GM12878 (cell line): ENCODE results near the gene RXFP1. TPM values are rescaled to one million over a fixed set of nuclear protein-coding genes. Genes with fewer than 3 reads are reported as not detected.

Source experiments
- EZH2 ChIP-seq: IDR thresholded peaks from 2 replicates; pipeline ENCODE4 v1.6.1; 2012; ENCODE audit warnings: low read depth, mild to moderate bottlenecking, control low read depth, inconsistent platforms, low read length, borderline replicate concordance; ENCODE audit not compliant: control insufficient read depth
- GATAD2B ChIP-seq: fragments of 450-650 bp; conservative IDR thresholded peaks from 2 replicates; pipeline ENCODE4 v1.6.1; 2017; ENCODE audit warnings: low read depth, mild to moderate bottlenecking, moderate library complexity
- NFIC ChIP-seq: IDR thresholded peaks from 2 replicates; pipeline ENCODE4 v1.6.1; 2012; ENCODE audit warnings: low read depth, mild to moderate bottlenecking, inconsistent platforms, low read length, moderate library complexity
- NFYA ChIP-seq: IDR thresholded peaks from 2 replicates; pipeline ENCODE4 v1.6.1; 2011; ENCODE audit warnings: low read depth, mild to moderate bottlenecking, low read length, improper control_type of control experiment, borderline replicate concordance
- WRNIP1 ChIP-seq: IDR thresholded peaks from 2 replicates; pipeline ENCODE4 v1.6.1; 2011; ENCODE audit warnings: low read depth, low read length, improper control_type of control experiment, borderline replicate concordance
- ZBED1 ChIP-seq: IDR thresholded peaks from 2 replicates; pipeline ENCODE4 v1.6.1; 2016; ENCODE audit warnings: borderline replicate concordance
- polyA plus RNA-seq, 11 experiments: library from polyadenylated mRNA; depleted of rRNA in 4 of 11; unstranded in 6 of 11; stranded (reverse) in 5 of 11; fragments of >200 nt; fragmentation: Nextera tagmentation in 4 of 11; fragmentation: Illumina TruSeq in 1 of 11; extraction: Ambion mirVana in 4 of 11; extraction: Trizol in 1 of 11; gene quantifications; 1 replicate in 1 of 11; 2 replicates in 10 of 11; pipeline versions ENCODE4 v1.2.1 to v1.2.3, GENCODE V29; 2011 to 2016; ENCODE audit warnings: inconsistent platforms in 2 of 11, missing spikeins in 2 of 11, low read depth in 1 of 11
- total RNA-seq, 4 experiments: library from RNA; depleted of rRNA in 3 of 4; stranded (reverse); fragments of >200 nt in 3 of 4; fragmentation: Illumina TruSeq in 1 of 4; extraction: Trizol in 1 of 4; gene quantifications; 2 replicates each; pipeline versions ENCODE4 v1.2.1 to v1.2.3, GENCODE V29; 2013 to 2021
- TF ChIP-seq, protein P1 (sequence below): fragments of 450-650 bp; IDR thresholded peaks from 2 replicates; pipeline ENCODE4 v1.6.1; 2016; ENCODE audit warnings: mild to moderate bottlenecking, moderate library complexity, borderline replicate concordance
- TF ChIP-seq, protein P2 (sequence below): fragments of 450-650 bp; formaldehyde crosslinking; IDR thresholded peaks from 2 replicates; pipeline ENCODE4 v1.4.0; 2022; ENCODE audit warnings: mild to moderate bottlenecking, moderate library complexity

RXFP1 gene
- total and polyA plus RNA-seq, 10 of the 15 experiments (the other 5 are each of a cell fraction or from before 2014, with no cell fraction given) = 0.12 TPM; not detected in 9

DNA sequence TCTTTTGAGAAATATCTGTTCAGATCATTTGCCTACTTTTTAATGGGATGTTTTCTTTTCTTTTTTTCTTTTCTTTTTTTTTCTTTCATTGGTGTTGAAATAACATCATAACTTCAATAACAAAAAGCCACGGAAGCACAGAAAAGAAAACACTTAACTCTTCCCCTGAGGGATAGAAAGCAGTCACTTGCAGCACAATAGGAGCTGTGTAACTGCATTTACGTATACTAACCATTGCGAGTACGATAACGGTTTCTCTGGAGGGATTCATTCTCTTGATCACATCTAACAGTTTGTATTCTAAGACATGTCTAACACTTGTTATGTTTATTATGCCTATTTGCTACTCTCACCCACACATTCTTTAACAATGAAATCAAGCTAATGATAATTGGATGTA, 122.7 kb downstream of the RXFP1 start (continued):
- TF ChIP-seq NFYA (no peak), ZBED1 (no peak), EZH2 (no peak), WRNIP1 (no peak), GATAD2B (no peak), NFIC (no peak)
- TF ChIP-seq, protein P1, sequence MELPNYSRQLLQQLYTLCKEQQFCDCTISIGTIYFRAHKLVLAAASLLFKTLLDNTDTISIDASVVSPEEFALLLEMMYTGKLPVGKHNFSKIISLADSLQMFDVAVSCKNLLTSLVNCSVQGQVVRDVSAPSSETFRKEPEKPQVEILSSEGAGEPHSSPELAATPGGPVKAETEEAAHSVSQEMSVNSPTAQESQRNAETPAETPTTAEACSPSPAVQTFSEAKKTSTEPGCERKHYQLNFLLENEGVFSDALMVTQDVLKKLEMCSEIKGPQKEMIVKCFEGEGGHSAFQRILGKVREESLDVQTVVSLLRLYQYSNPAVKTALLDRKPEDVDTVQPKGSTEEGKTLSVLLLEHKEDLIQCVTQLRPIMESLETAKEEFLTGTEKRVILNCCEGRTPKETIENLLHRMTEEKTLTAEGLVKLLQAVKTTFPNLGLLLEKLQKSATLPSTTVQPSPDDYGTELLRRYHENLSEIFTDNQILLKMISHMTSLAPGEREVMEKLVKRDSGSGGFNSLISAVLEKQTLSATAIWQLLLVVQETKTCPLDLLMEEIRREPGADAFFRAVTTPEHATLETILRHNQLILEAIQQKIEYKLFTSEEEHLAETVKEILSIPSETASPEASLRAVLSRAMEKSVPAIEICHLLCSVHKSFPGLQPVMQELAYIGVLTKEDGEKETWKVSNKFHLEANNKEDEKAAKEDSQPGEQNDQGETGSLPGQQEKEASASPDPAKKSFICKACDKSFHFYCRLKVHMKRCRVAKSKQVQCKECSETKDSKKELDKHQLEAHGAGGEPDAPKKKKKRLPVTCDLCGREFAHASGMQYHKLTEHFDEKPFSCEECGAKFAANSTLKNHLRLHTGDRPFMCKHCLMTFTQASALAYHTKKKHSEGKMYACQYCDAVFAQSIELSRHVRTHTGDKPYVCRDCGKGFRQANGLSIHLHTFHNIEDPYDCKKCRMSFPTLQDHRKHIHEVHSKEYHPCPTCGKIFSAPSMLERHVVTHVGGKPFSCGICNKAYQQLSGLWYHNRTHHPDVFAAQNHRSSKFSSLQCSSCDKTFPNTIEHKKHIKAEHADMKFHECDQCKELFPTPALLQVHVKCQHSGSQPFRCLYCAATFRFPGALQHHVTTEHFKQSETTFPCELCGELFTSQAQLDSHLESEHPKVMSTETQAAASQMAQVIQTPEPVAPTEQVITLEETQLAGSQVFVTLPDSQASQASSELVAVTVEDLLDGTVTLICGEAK = no peak
- TF ChIP-seq, protein P2, sequence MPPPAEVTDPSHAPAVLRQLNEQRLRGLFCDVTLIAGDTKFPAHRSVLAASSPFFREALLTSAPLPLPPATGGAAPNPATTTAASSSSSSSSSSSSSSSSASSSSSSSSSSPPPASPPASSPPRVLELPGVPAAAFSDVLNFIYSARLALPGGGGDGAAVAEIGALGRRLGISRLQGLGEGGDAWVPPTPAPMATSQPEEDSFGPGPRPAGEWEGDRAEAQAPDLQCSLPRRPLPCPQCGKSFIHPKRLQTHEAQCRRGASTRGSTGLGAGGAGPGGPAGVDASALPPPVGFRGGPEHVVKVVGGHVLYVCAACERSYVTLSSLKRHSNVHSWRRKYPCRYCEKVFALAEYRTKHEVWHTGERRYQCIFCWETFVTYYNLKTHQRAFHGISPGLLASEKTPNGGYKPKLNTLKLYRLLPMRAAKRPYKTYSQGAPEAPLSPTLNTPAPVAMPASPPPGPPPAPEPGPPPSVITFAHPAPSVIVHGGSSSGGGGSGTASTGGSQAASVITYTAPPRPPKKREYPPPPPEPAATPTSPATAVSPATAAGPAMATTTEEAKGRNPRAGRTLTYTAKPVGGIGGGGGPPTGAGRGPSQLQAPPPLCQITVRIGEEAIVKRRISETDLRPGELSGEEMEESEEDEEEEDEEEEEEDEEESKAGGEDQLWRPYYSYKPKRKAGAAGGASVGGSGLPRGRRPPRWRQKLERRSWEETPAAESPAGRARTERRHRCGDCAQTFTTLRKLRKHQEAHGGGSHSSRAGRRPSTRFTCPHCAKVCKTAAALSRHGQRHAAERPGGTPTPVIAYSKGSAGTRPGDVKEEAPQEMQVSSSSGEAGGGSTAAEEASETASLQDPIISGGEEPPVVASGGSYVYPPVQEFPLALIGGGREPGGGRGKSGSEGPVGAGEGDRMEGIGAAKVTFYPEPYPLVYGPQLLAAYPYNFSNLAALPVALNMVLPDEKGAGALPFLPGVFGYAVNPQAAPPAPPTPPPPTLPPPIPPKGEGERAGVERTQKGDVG = no peak
